Measurements from ENCODE around the gene HOOK2. TPM values are rescaled to one million over a fixed set of nuclear protein-coding genes. Genes with fewer than 3 reads are reported as not detected.

HOOK2 gene
- total and polyA plus RNA-seq, 9 of the 15 experiments (the other 6 are each of a cell fraction or from before 2014, with no cell fraction given) = 1.3 to 17.2 (median 9.9) TPM

DNA sequence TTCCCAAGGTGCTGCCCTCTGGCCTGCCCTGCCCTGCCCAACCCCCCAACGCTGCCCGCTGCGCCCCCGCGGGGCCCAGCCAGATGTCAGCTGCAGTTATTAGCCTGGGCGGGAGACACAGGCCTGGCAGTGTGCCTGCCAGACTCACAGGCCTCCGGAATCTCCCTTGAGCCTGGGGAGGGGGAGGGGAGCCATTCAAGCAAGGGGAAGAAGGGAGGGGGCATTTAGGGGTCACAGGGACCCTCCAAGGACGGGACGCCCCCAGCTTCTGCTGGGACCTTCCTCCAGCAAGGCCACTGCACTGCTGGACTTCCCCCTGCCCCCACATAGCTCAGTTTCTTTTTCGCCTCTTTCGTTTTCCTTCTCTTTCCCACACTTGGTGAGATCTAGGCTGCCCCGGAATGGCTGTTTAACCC, 13.3 kb upstream of the HOOK2 start (continued):
- TF ChIP-seq FOXP1 (CRISPR knock-in tag; IDR thresholded peaks at IDR 0.05) = no peak
- TF ChIP-seq NFRKB (IDR thresholded peaks at IDR 0.05; ENCODE audit: low read depth) = 0 out of 2 replicates have a peak, but pooled peaks have one; percentile 52
- no peak for TF ChIP-seq EZH2 (IDR thresholded peaks at IDR 0.05; ENCODE audit: borderline replicate concordance, low read depth, low read length)
- TF ChIP-seq HDAC1 (IDR thresholded peaks at IDR 0.05) = no peak
- no peak for TF ChIP-seq PHF8 (IDR thresholded peaks at IDR 0.05; ENCODE audit: borderline replicate concordance, low read length)
- TF ChIP-seq TCFL5 (CRISPR knock-in tag; conservative IDR thresholded peaks at IDR 0.05) = no peak
- TF ChIP-seq, protein P1, sequence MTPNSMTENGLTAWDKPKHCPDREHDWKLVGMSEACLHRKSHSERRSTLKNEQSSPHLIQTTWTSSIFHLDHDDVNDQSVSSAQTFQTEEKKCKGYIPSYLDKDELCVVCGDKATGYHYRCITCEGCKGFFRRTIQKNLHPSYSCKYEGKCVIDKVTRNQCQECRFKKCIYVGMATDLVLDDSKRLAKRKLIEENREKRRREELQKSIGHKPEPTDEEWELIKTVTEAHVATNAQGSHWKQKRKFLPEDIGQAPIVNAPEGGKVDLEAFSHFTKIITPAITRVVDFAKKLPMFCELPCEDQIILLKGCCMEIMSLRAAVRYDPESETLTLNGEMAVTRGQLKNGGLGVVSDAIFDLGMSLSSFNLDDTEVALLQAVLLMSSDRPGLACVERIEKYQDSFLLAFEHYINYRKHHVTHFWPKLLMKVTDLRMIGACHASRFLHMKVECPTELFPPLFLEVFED (CRISPR knock-in tag; conservative IDR thresholded peaks at IDR 0.05) = no peak
- TF ChIP-seq, protein P2, sequence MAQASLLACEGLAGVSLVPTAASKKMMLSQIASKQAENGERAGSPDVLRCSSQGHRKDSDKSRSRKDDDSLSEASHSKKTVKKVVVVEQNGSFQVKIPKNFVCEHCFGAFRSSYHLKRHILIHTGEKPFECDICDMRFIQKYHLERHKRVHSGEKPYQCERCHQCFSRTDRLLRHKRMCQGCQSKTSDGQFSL (CRISPR knock-in tag; IDR thresholded peaks at IDR 0.05) = no peak
- TF ChIP-seq, protein P2 (tag; IDR thresholded peaks at IDR 0.05) = 0 out of 4 replicates have a peak, but pooled peaks of 1 of the 2 experiments have one; percentile 6
- no peak for TF ChIP-seq U2AF2 (optimal IDR thresholded peaks at IDR 0.05; ENCODE audit: low read depth, low read length)
- no peak for TF ChIP-seq ZNF274 (IDR thresholded peaks at IDR 0.05; ENCODE audit: borderline replicate concordance, low read depth, low read length)
- TF ChIP-seq, protein P3, sequence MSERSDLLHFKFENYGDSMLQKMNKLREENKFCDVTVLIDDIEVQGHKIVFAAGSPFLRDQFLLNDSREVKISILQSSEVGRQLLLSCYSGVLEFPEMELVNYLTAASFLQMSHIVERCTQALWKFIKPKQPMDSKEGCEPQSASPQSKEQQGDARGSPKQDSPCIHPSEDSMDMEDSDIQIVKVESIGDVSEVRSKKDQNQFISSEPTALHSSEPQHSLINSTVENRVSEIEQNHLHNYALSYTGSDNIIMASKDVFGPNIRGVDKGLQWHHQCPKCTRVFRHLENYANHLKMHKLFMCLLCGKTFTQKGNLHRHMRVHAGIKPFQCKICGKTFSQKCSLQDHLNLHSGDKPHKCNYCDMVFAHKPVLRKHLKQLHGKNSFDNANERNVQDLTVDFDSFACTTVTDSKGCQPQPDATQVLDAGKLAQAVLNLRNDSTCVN (CRISPR knock-in tag; IDR thresholded peaks at IDR 0.05) = no peak
- TF ChIP-seq XRCC4 (IDR thresholded peaks at IDR 0.05; ENCODE audit: extremely low read depth, insufficient read depth, insufficient read length) = no peak
- TF ChIP-seq, protein P4, sequence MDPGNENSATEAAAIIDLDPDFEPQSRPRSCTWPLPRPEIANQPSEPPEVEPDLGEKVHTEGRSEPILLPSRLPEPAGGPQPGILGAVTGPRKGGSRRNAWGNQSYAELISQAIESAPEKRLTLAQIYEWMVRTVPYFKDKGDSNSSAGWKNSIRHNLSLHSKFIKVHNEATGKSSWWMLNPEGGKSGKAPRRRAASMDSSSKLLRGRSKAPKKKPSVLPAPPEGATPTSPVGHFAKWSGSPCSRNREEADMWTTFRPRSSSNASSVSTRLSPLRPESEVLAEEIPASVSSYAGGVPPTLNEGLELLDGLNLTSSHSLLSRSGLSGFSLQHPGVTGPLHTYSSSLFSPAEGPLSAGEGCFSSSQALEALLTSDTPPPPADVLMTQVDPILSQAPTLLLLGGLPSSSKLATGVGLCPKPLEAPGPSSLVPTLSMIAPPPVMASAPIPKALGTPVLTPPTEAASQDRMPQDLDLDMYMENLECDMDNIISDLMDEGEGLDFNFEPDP (CRISPR knock-in tag; IDR thresholded peaks at IDR 0.05) = no peak
- TF ChIP-seq MCM5 (IDR thresholded peaks at IDR 0.05; ENCODE audit: low read depth) = no peak
- no peak for TF ChIP-seq ZNF561 (CRISPR knock-in tag; conservative IDR thresholded peaks at IDR 0.05)
- TF ChIP-seq BMI1 (IDR thresholded peaks at IDR 0.05; ENCODE audit: low read length) = no peak
- TF ChIP-seq, protein P5, sequence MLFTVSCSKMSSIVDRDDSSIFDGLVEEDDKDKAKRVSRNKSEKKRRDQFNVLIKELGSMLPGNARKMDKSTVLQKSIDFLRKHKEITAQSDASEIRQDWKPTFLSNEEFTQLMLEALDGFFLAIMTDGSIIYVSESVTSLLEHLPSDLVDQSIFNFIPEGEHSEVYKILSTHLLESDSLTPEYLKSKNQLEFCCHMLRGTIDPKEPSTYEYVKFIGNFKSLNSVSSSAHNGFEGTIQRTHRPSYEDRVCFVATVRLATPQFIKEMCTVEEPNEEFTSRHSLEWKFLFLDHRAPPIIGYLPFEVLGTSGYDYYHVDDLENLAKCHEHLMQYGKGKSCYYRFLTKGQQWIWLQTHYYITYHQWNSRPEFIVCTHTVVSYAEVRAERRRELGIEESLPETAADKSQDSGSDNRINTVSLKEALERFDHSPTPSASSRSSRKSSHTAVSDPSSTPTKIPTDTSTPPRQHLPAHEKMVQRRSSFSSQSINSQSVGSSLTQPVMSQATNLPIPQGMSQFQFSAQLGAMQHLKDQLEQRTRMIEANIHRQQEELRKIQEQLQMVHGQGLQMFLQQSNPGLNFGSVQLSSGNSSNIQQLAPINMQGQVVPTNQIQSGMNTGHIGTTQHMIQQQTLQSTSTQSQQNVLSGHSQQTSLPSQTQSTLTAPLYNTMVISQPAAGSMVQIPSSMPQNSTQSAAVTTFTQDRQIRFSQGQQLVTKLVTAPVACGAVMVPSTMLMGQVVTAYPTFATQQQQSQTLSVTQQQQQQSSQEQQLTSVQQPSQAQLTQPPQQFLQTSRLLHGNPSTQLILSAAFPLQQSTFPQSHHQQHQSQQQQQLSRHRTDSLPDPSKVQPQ (CRISPR knock-in tag; IDR thresholded peaks at IDR 0.05; ENCODE audit: borderline replicate concordance) = no peak
- TF ChIP-seq TAF1 (IDR thresholded peaks at IDR 0.05; ENCODE audit: control insufficient read depth, extremely low read depth, insufficient read depth, low read length, severe bottlenecking) = no peak
- no peak for TF ChIP-seq BRD4 (IDR thresholded peaks at IDR 0.05)
- peak; percentile 73 for TF ChIP-seq POLR2G (IDR thresholded peaks at IDR 0.05; ENCODE audit: low read depth, low read length)
- no peak for TF ChIP-seq PHB2 (IDR thresholded peaks at IDR 0.05; ENCODE audit: low read depth)
- no peak for TF ChIP-seq MXI1 (IDR thresholded peaks at IDR 0.05; ENCODE audit: low read depth, low read length)
